PC-3 (cell line): ENCODE results near the gene RIN2. TPM values are rescaled to one million over a fixed set of nuclear protein-coding genes. Genes with fewer than 3 reads are reported as not detected.

Experiments
- ATAC-seq: fragments of 200-7000 bp; cut with Tn5 transposase; 2 replicates; pipeline ENCODE4 v1.9.1; 2020; ENCODE audit warnings: mild to moderate bottlenecking, moderate library complexity
- Bru-seq: library from RNA; stranded (reverse); fragments of 400-500 nt; gene quantifications from one replicate; lab custom pipeline; 2021; lab: Mats Ljungman, UMichigan
- BruChase-seq, 2 experiments: library from RNA; stranded (reverse); fragments of 400-500 nt; gene quantifications; one replicate each; lab custom pipeline; 2021; lab: Mats Ljungman, UMichigan
- BruUV-seq: library from RNA; stranded (reverse); fragments of 400-500 nt; replicated peaks from 2 replicates; lab custom pipeline; 2021; lab: Mats Ljungman, UMichigan
- CTCF ChIA-PET: fragments of 300-600 bp; sonication (Branson Sonifier 250); formaldehyde crosslinking; loops from one replicate; lab custom pipeline; 2022; ENCODE audit warnings: antibody characterized with exemption; lab: Charles Lee
- POLR2A ChIA-PET: fragments of 300-600 bp; sonication (Branson Sonifier 250); formaldehyde crosslinking; loops from one replicate; lab custom pipeline; 2022; ENCODE audit warnings: antibody characterized with exemption; ENCODE audit not compliant: unreplicated experiment; lab: Charles Lee
- DNase-seq: peaks from one replicate; pipeline ENCODE4 v3.0.0-alpha.2; 2015
- H2AFZ ChIP-seq: fragments of 300-600 bp; sonication (generic); 2 replicates; pipeline ENCODE4 v1.6.0; 2016; ENCODE audit warnings: antibody characterized with exemption, low read length
- H3F3A ChIP-seq: fragments of 300-600 bp; sonication (generic); one replicate; pipeline ENCODE4 v1.6.0; 2017; ENCODE audit warnings: antibody characterized with exemption, low read length, control low read depth, mild to moderate bottlenecking; ENCODE audit not compliant: unreplicated experiment
- H3K27ac ChIP-seq: fragments of 300-600 bp; sonication (generic); 2 replicates; pipeline ENCODE4 v1.5.1; 2016; ENCODE audit warnings: mild to moderate bottlenecking, low read length
- H3K27me3 ChIP-seq: fragments of 300-600 bp; sonication (generic); 2 replicates; pipeline ENCODE4 v1.6.1; 2016; ENCODE audit warnings: low read length, mixed read lengths
- H3K36me3 ChIP-seq: fragments of 300-600 bp; sonication (generic); 2 replicates; pipeline ENCODE4 v1.6.1; 2016; ENCODE audit warnings: low read depth, mixed run types, low read length, mixed read lengths
- H3K4me1 ChIP-seq: fragments of 300-600 bp; sonication (generic); 2 replicates; pipeline ENCODE4 v1.5.1; 2016; ENCODE audit warnings: low read length; ENCODE audit not compliant: insufficient read depth
- H3K4me2 ChIP-seq: fragments of 300-600 bp; sonication (generic); 2 replicates; pipeline ENCODE4 v1.6.0; 2016; ENCODE audit warnings: low read length
- H3K4me3 ChIP-seq: fragments of 300-600 bp; sonication (generic); 2 replicates; pipeline ENCODE4 v1.5.1; 2016; ENCODE audit warnings: mild to moderate bottlenecking, low read length, mixed read lengths
- H3K79me2 ChIP-seq: fragments of 300-600 bp; sonication (generic); 2 replicates; pipeline ENCODE4 v1.6.1; 2017; ENCODE audit warnings: low read length, mixed read lengths
- H3K9ac ChIP-seq: fragments of 300-600 bp; sonication (generic); 2 replicates; pipeline ENCODE4 v1.6.0; 2016; ENCODE audit warnings: mild to moderate bottlenecking, low read length
- H3K9me2 ChIP-seq: fragments of 300-600 bp; sonication (generic); replicated peaks from 2 replicates; pipeline ENCODE4 v1.6.1; 2016; ENCODE audit warnings: mixed run types, low read length, mixed read lengths
- H3K9me3 ChIP-seq: fragments of 300-600 bp; sonication (generic); 2 replicates; pipeline ENCODE4 v1.6.1; 2016; ENCODE audit warnings: low read length, mixed read lengths
- H4K20me1 ChIP-seq: fragments of 300-600 bp; sonication (generic); 2 replicates; pipeline ENCODE4 v1.6.1; 2016; ENCODE audit warnings: low read length, mixed read lengths
- EZH2 ChIP-seq: fragments of 300-600 bp; sonication (generic); IDR thresholded peaks from one replicate; pipeline ENCODE4 v1.6.1; 2017; ENCODE audit warnings: antibody characterized with exemption, mild to moderate bottlenecking, low read length; ENCODE audit not compliant: unreplicated experiment
- EZH2phosphoT487 ChIP-seq: fragments of 300-600 bp; sonication (generic); IDR thresholded peaks from 2 replicates; pipeline ENCODE4 v1.6.1; 2018; ENCODE audit warnings: mild to moderate bottlenecking, antibody characterized with exemption, low read length, borderline replicate concordance
- intact Hi-C: fragments of 100-400 bp; cut with micrococcal nuclease; formaldehyde crosslinking; loops from 2 replicates; pipeline ENCODE4 v1.9.0; 2023
- long read RNA-seq: library from polyadenylated mRNA; unstranded; transcript quantifications from one replicate; pipeline ENCODE4 v2.0.0, GENCODE V29; 2021; ENCODE audit not compliant: unreplicated experiment
- total RNA-seq: library from RNA; depleted of rRNA; stranded (reverse); fragments of >200 nt; gene quantifications from 2 replicates; pipeline ENCODE4 v1.2.3, GENCODE V29; 2014; rRNA removed
- TF ChIP-seq, protein P1 (sequence below): fragments of 300-600 bp; sonication (generic); conservative IDR thresholded peaks from 2 replicates; pipeline ENCODE4 v1.5.1; 2017; ENCODE audit warnings: antibody characterized with exemption, low read depth, mild to moderate bottlenecking, low read length

Gene RIN2, protein sequence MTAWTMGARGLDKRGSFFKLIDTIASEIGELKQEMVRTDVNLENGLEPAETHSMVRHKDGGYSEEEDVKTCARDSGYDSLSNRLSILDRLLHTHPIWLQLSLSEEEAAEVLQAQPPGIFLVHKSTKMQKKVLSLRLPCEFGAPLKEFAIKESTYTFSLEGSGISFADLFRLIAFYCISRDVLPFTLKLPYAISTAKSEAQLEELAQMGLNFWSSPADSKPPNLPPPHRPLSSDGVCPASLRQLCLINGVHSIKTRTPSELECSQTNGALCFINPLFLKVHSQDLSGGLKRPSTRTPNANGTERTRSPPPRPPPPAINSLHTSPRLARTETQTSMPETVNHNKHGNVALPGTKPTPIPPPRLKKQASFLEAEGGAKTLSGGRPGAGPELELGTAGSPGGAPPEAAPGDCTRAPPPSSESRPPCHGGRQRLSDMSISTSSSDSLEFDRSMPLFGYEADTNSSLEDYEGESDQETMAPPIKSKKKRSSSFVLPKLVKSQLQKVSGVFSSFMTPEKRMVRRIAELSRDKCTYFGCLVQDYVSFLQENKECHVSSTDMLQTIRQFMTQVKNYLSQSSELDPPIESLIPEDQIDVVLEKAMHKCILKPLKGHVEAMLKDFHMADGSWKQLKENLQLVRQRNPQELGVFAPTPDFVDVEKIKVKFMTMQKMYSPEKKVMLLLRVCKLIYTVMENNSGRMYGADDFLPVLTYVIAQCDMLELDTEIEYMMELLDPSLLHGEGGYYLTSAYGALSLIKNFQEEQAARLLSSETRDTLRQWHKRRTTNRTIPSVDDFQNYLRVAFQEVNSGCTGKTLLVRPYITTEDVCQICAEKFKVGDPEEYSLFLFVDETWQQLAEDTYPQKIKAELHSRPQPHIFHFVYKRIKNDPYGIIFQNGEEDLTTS
- total RNA-seq = 64.3 and 69.8 TPM in 2 replicates
- percentile 96 among the genes with signal in this experiment for Bru-seq, nascent RNA
- BruChase-seq, experiment 1, labeled RNA remaining after a 6-hour chase = percentile 84 among the genes with signal in this experiment
- percentile 93 among the genes with signal in this experiment for BruChase-seq, experiment 2, labeled RNA remaining after a 2-hour chase
- long read RNA-seq, full-length matches to known transcripts = 7 of 240 reads
- long read RNA-seq, partial matches to known transcripts = 150 of 240 reads
- long read RNA-seq, other reads (novel, unspliced or antisense) = 83 of 240 reads

DNA sequence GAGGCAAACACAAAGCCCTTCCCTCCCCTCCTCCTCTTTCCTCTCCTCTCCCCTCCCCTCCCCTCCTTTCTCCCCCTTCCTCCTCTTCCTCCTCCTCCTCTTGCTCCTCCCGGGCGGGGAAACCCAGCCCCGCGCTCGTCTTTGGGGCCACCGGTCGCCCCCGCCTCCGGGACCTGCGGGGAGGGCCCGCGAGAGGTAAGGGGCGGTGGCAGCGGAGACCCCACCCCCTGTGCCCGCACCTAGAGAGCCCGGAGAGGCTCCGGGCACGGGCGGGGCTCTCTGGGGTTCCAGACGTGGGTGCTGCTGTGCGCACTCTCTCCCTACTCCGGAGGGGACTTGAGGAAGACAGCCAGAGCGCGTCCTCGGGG, at the start of gene RIN2:
Gene RIN2 (plus strand): TSS at position 126 of the 368 bp plus-strand sequence. CDS start 131,344 bp downstream, outside the sequence.
- intact Hi-C loops = loop anchor here (1.0 to 2.0 kb wide), 4 partner anchors 17 to 66 kb away; no protein-coding TSS in a partner anchor
- POLR2A ChIA-PET = interaction anchor here (0.6 to 1.5 kb wide), 11 partner anchors 17 to 463 kb away, joined by 3 to 22 read pairs (median 8); no protein-coding TSS in a partner anchor

DNA sequence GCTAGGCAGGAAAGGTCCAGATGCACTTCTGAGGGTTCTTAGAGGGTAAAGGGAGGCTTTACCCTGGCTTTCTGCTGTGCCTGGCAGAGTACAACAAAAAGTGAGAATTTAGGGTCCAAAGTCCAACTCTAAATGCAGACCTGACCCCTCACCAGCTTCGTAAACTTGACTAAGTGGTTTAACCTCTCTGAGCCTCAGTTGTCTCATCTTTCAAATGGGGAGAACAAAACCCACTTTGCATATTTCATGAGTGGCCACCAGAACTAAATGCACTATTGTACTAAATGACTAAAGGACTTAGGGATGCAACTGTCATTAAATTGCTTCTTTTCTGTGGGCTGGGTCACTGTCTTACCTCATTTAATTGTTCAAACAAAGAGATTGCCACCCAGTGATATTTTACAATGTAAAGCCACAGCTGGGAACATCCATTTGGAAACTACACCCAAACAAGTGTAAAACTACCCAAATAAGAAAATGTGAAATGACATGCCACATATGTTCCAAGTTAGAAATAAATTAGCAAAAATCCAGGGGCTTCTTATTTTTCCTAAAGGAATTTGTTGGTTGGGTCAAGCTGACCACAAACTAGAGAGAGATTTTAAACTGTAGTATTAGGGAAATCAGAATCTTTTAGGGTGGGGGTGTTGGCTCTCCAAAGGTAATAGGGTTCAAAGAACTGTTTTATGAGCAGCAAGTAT, 48.3 kb upstream of the RIN2 start:
- Histone ChIP-seq H3K9me2 (no peaks in the 10 kb centered on the region), H4K20me1 (no peaks in the 10 kb centered on the region), H3K79me2 (no peaks in the 10 kb centered on the region), H3K4me2 (peak overlapping the region; percentile 29; the same call in 1 of the 2 replicates), H2AFZ (no peak overlapping the region), H3K9me3 (no peaks in the 10 kb centered on the region), H3F3A (no peaks in the 10 kb centered on the region), H3K9ac (no peak overlapping the region), H3K27me3 (no peaks in the 10 kb centered on the region), H3K4me1 (peaks cover 18% of the 10 kb centered on the region), H3K27ac (no peak overlapping the region), H3K36me3 (no peaks in the 10 kb centered on the region), H3K4me3 (no peak overlapping the region)
- ChIA-PET POLR2A (no interaction called here), CTCF (no interaction called here)
- DNase-seq (no peak), ATAC-seq (0 out of 2 replicates have a peak, but pooled peaks have one; percentile 11)
- intact Hi-C loops = loop anchor here (5.0 kb wide), 1 partner anchor 68 kb away; no protein-coding TSS in a partner anchor
- BruUV-seq = no TSS peak
- TF ChIP-seq EZH2 (no peak), EZH2phosphoT487 (no peak)
- TF ChIP-seq, protein P1, sequence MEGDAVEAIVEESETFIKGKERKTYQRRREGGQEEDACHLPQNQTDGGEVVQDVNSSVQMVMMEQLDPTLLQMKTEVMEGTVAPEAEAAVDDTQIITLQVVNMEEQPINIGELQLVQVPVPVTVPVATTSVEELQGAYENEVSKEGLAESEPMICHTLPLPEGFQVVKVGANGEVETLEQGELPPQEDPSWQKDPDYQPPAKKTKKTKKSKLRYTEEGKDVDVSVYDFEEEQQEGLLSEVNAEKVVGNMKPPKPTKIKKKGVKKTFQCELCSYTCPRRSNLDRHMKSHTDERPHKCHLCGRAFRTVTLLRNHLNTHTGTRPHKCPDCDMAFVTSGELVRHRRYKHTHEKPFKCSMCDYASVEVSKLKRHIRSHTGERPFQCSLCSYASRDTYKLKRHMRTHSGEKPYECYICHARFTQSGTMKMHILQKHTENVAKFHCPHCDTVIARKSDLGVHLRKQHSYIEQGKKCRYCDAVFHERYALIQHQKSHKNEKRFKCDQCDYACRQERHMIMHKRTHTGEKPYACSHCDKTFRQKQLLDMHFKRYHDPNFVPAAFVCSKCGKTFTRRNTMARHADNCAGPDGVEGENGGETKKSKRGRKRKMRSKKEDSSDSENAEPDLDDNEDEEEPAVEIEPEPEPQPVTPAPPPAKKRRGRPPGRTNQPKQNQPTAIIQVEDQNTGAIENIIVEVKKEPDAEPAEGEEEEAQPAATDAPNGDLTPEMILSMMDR = no peak

More for the DNA sequence above, at the start of gene RIN2:
- Histone ChIP-seq H3K9me2 (no peaks in the 10 kb centered on the region), H2AFZ (peak within 1 kb of the TSS; percentile 86), H3K27me3 (no peaks in the 10 kb centered on the region), H3K4me2 (peak within 1 kb of the TSS; percentile 95), H3K9ac (peak within 1 kb of the TSS; percentile 92), H3K4me1 (peaks cover 32% of the 10 kb centered on the region), H3K9me3 (no peaks in the 10 kb centered on the region), H3K27ac (peak within 1 kb of the TSS; percentile 87), H3F3A (no peaks in the 10 kb centered on the region), H3K36me3 (no peaks in the 10 kb centered on the region), H3K4me3 (peak within 1 kb of the TSS; percentile 89), H3K79me2 (peaks cover 19% of the 10 kb centered on the region), H4K20me1 (no peaks in the 10 kb centered on the region)
- CTCF ChIA-PET = interaction anchor here (0.6 to 1.9 kb wide), 5 partner anchors 18 to 1481 kb away, joined by 3 to 11 read pairs (median 6); no protein-coding TSS in a partner anchor
- TF ChIP-seq EZH2phosphoT487 (no peak), EZH2 (no peak)
- TF ChIP-seq, protein P1 = no peak
- no TSS peak for BruUV-seq
- DNase-seq = no peak
- ATAC-seq = peak; percentile 73
